GM23338 (cell line): ENCODE results near the gene MUC22. TPM values are rescaled to one million over a fixed set of nuclear protein-coding genes. Genes with fewer than 3 reads are reported as not detected.

Experiments
- ATAC-seq: fragments of 200-7000 bp; cut with Tn5 transposase; 3 replicates; pipeline ENCODE4 v1.9.1; 2020
- DNase-seq: peaks from one replicate; pipeline ENCODE4 v3.0.0-alpha.2; 2015; ENCODE audit warnings: low spot score
- H2AFZ ChIP-seq: fragments of 200-600 bp; sonication (generic); 2 replicates; pipeline ENCODE4 v1.8.0; 2016; ENCODE audit warnings: antibody characterized with exemption, mild to moderate bottlenecking, moderate library complexity
- H3F3A ChIP-seq: fragments of 200-600 bp; sonication (generic); replicated peaks from 2 replicates; pipeline ENCODE4 v1.8.0; 2017; ENCODE audit warnings: antibody characterized with exemption, mixed run types, low read depth
- H3K27ac ChIP-seq: fragments of 200-600 bp; sonication (generic); 2 replicates; pipeline ENCODE4 v1.6.1; 2016; ENCODE audit warnings: low read depth
- H3K27me3 ChIP-seq: fragments of 200-600 bp; sonication (generic); 2 replicates; pipeline ENCODE4 v1.8.0; 2016; ENCODE audit warnings: mild to moderate bottlenecking, mixed run types, moderate library complexity; ENCODE audit not compliant: insufficient read depth
- H3K36me3 ChIP-seq: fragments of 200-600 bp; sonication (generic); 2 replicates; pipeline ENCODE4 v1.8.0; 2016; ENCODE audit warnings: mild to moderate bottlenecking; ENCODE audit not compliant: insufficient read depth
- H3K4me1 ChIP-seq: fragments of 200-600 bp; sonication (generic); 2 replicates; pipeline ENCODE4 v1.8.0; 2016; ENCODE audit warnings: mild to moderate bottlenecking, moderate library complexity; ENCODE audit not compliant: insufficient read depth
- H3K4me2 ChIP-seq: fragments of 200-600 bp; sonication (generic); 2 replicates; pipeline ENCODE4 v1.7.1; 2017; ENCODE audit warnings: mixed run types
- H3K4me3 ChIP-seq: fragments of 200-600 bp; sonication (generic); 2 replicates; pipeline ENCODE4 v1.6.1; 2016; ENCODE audit warnings: mixed run types
- H3K79me2 ChIP-seq: fragments of 200-600 bp; sonication (generic); replicated peaks from 2 replicates; pipeline ENCODE4 v1.8.0; 2017; ENCODE audit warnings: mild to moderate bottlenecking; ENCODE audit not compliant: insufficient read depth
- H3K9me2 ChIP-seq: fragments of 200-600 bp; sonication (generic); 2 replicates; pipeline ENCODE4 v1.8.0; 2017; ENCODE audit not compliant: insufficient read depth
- H4K20me1 ChIP-seq: fragments of 200-600 bp; sonication (generic); replicated peaks from 2 replicates; pipeline ENCODE4 v1.8.0; 2017; ENCODE audit warnings: mild to moderate bottlenecking; ENCODE audit not compliant: insufficient read depth
- H3K27ac Mint-ChIP-seq: 2 replicates; pipeline ENCODE4 v1.8.0; 2020; ENCODE audit warnings: inconsistent platforms, mild to moderate bottlenecking, moderate library complexity, mixed read lengths
- H3K27me3 Mint-ChIP-seq: 3 replicates; pipeline ENCODE4 v1.8.0; 2022; ENCODE audit warnings: low read depth, mild to moderate bottlenecking, moderate library complexity, mixed read lengths, inconsistent platforms; ENCODE audit not compliant: insufficient read depth, poor library complexity
- H3K36me3 Mint-ChIP-seq: 3 replicates; pipeline ENCODE4 v1.8.0; 2021; ENCODE audit warnings: low read depth, mild to moderate bottlenecking, inconsistent platforms, moderate library complexity, mixed read lengths
- H3K4me1 Mint-ChIP-seq: 3 replicates; pipeline ENCODE4 v1.8.0; 2020; ENCODE audit warnings: mild to moderate bottlenecking, inconsistent platforms, mixed read lengths
- H3K4me3 Mint-ChIP-seq: 3 replicates; pipeline ENCODE4 v1.8.0; 2021; ENCODE audit warnings: moderate library complexity, mild to moderate bottlenecking, inconsistent platforms, mixed read lengths
- H3K9me3 Mint-ChIP-seq: 3 replicates; pipeline ENCODE4 v1.8.0; 2020; ENCODE audit warnings: moderate library complexity, mild to moderate bottlenecking, inconsistent platforms, mixed read lengths
- CREB1 ChIP-seq: fragments of 250-450 bp; sonication (Bioruptor Pico); IDR thresholded peaks from 2 replicates; pipeline ENCODE4 v1.5.0; 2020; ENCODE audit warnings: low read depth, mild to moderate bottlenecking, moderate library complexity
- STAT1 ChIP-seq: IDR thresholded peaks from one replicate; pipeline ENCODE4 v1.6.1; 2016; ENCODE audit warnings: antibody characterized with exemption; ENCODE audit not compliant: unreplicated experiment
- polyA plus RNA-seq: library from polyadenylated mRNA; unstranded; fragments of >200 nt; fragmentation: Nextera tagmentation; extraction: Ambion mirVana; gene quantifications from 2 replicates; pipeline ENCODE4 v1.2.1, GENCODE V29; 2016
- total RNA-seq: library from RNA; depleted of rRNA; stranded (reverse); fragments of >200 nt; shearing (Covaris generic); gene quantifications from 2 replicates; pipeline ENCODE4 v1.2.3, GENCODE V29; 2014
- TF ChIP-seq, protein P1 (sequence below), 2 experiments: fragments of 200-600 bp in 1 of 2; sonication (generic) in 1 of 2; conservative IDR thresholded peaks; 2 replicates each; pipeline versions ENCODE4 v1.5.1 to v1.6.1; 2016 to 2017; ENCODE audit warnings: antibody characterized with exemption in 2 of 2, low read depth in 2 of 2, mild to moderate bottlenecking in 2 of 2, moderate library complexity in 1 of 2
- TF ChIP-seq, protein P2 (sequence below): IDR thresholded peaks from one replicate; pipeline ENCODE4 v1.6.1; 2018; ENCODE audit warnings: antibody characterized with exemption; ENCODE audit not compliant: unreplicated experiment

MUC22 gene
- total and polyA plus RNA-seq, 2 experiments from 2014 or later = not detected

DNA sequence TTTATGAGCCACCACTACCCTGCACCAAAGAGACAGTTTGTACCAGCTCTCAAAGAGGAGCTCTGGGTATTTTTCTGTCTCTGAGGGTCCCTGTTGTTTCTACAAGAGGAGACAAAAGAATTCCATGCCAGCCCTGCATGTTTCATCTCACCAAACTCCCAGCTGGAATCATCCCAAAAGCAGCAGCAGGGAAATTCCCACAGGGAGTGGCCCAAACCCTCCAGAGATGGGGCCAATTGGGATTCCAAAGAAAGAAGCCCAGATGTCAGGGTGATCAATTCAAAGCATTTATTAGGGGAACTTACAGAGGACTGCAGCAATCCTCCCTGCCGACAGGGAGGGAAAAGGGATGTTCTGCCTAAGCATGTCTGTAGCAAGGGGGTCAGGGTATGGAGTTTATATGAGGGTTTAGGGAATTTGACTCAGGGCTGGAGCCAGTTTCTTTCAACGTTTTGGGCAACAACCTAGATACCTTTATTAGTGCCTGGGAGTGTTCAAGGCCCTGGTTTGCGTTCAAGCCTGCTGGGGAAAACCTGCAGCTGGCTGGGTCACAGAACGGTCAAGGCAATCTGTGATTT lies 47.2 kb downstream of the MUC22 start:
- peak; percentile 17 for DNase-seq

GRCh38 chr6:31058128-31058894 lies 48.0 kb downstream of the MUC22 start:
- Histone ChIP-seq H3K27ac (no peak overlapping the region), H3K4me1 (no peaks in the 10 kb centered on the region), H3F3A (no peaks in the 10 kb centered on the region), H3K9me2 (no peaks in the 10 kb centered on the region), H3K4me2 (no peak overlapping the region), H3K4me3 (no peak overlapping the region), H4K20me1 (no peaks in the 10 kb centered on the region), H3K36me3 (no peaks in the 10 kb centered on the region), H2AFZ (peak overlapping the region; percentile 79; the same call in 1 of the 2 replicates), H3K27me3 (no peaks in the 10 kb centered on the region), H3K79me2 (no peaks in the 10 kb centered on the region)
- peak; percentile 52 for ATAC-seq
- peak; percentile 36 for DNase-seq
- Mint-ChIP-seq H3K9me3 (no peaks in the 10 kb centered on the region), H3K27ac (no peak overlapping the region), H3K4me1 (peaks cover 11% of the 10 kb centered on the region), H3K4me3 (no peak overlapping the region), H3K36me3 (no peaks in the 10 kb centered on the region), H3K27me3 (peaks cover 6% of the 10 kb centered on the region)
- TF ChIP-seq, protein P1, sequence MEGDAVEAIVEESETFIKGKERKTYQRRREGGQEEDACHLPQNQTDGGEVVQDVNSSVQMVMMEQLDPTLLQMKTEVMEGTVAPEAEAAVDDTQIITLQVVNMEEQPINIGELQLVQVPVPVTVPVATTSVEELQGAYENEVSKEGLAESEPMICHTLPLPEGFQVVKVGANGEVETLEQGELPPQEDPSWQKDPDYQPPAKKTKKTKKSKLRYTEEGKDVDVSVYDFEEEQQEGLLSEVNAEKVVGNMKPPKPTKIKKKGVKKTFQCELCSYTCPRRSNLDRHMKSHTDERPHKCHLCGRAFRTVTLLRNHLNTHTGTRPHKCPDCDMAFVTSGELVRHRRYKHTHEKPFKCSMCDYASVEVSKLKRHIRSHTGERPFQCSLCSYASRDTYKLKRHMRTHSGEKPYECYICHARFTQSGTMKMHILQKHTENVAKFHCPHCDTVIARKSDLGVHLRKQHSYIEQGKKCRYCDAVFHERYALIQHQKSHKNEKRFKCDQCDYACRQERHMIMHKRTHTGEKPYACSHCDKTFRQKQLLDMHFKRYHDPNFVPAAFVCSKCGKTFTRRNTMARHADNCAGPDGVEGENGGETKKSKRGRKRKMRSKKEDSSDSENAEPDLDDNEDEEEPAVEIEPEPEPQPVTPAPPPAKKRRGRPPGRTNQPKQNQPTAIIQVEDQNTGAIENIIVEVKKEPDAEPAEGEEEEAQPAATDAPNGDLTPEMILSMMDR (conservative IDR thresholded peaks at IDR 0.05; ENCODE audit: low read depth in 2 of 2) = peak; percentile 47 to 65
- TF ChIP-seq CREB1 (no peak), STAT1 (no peak)
- TF ChIP-seq, protein P2, sequence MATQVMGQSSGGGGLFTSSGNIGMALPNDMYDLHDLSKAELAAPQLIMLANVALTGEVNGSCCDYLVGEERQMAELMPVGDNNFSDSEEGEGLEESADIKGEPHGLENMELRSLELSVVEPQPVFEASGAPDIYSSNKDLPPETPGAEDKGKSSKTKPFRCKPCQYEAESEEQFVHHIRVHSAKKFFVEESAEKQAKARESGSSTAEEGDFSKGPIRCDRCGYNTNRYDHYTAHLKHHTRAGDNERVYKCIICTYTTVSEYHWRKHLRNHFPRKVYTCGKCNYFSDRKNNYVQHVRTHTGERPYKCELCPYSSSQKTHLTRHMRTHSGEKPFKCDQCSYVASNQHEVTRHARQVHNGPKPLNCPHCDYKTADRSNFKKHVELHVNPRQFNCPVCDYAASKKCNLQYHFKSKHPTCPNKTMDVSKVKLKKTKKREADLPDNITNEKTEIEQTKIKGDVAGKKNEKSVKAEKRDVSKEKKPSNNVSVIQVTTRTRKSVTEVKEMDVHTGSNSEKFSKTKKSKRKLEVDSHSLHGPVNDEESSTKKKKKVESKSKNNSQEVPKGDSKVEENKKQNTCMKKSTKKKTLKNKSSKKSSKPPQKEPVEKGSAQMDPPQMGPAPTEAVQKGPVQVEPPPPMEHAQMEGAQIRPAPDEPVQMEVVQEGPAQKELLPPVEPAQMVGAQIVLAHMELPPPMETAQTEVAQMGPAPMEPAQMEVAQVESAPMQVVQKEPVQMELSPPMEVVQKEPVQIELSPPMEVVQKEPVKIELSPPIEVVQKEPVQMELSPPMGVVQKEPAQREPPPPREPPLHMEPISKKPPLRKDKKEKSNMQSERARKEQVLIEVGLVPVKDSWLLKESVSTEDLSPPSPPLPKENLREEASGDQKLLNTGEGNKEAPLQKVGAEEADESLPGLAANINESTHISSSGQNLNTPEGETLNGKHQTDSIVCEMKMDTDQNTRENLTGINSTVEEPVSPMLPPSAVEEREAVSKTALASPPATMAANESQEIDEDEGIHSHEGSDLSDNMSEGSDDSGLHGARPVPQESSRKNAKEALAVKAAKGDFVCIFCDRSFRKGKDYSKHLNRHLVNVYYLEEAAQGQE = no peak

More for the DNA sequence above, 47.2 kb downstream of the MUC22 start:
- H3K79me2 ChIP-seq = no peaks in the 10 kb centered on the region
- H3K36me3 ChIP-seq = no peaks in the 10 kb centered on the region
- Mint-ChIP-seq H3K9me3 (no peaks in the 10 kb centered on the region), H3K4me3 (no peak overlapping the region), H3K27ac (no peak overlapping the region), H3K4me1 (peaks cover 11% of the 10 kb centered on the region), H3K36me3 (no peaks in the 10 kb centered on the region), H3K27me3 (peaks cover 10% of the 10 kb centered on the region)
- no peaks in the 10 kb centered on the region for H4K20me1 ChIP-seq
- ATAC-seq = peak; percentile 53; the same call in 2 of the 3 replicates
- H3K27me3 ChIP-seq = no peaks in the 10 kb centered on the region
- H3K9me2 ChIP-seq = no peaks in the 10 kb centered on the region
- H3K4me2 ChIP-seq = no peak overlapping the region
- no peak overlapping the region for H3K4me3 ChIP-seq
- no peak overlapping the region for H2AFZ ChIP-seq
- no peaks in the 10 kb centered on the region for H3F3A ChIP-seq
- H3K4me1 ChIP-seq = no peaks in the 10 kb centered on the region
- TF ChIP-seq, protein P2 = no peak
- H3K27ac ChIP-seq = no peak overlapping the region
